Activated CD4-positive, alpha-beta T cell treated with anti-CD3 and anti-CD28 coated beads, Interleukin-10, Interleukin-2, amounts not matched to agents 100 ng/mL and 50 ng/mL, durations not matched to agents 16 hours and 8 hours (primary cell): Measurements from ENCODE around the gene CMC4.

Source experiments
- DNase-seq: peaks from one replicate; pipeline ENCODE4 v3.0.0-alpha.2; 2020

CMC4 gene

GRCh38 chrX:155052738-155053498 lies 18.0 kb downstream of the CMC4 start:
- DNase-seq: no peak

GRCh38 chrX:155048977-155049619 lies 21.8 kb downstream of the CMC4 start:
- DNase-seq: peak; percentile 59

GRCh38 chrX:155046811-155047528 lies 24.0 kb downstream of the CMC4 start:
- no peak for DNase-seq

- no peak for DNase-seq
Measured at GRCh38 chrX:155046129-155046810, 24.7 kb downstream of the CMC4 start.

GRCh38 chrX:155035688-155036087 lies 35.2 kb downstream of the CMC4 start:
- DNase-seq: no peak

GRCh38 chrX:155031657-155032056 lies 39.3 kb downstream of the CMC4 start:
- no peak for DNase-seq

- DNase-seq: no peak
Measured at GRCh38 chrX:155028877-155029291, 42.1 kb downstream of the CMC4 start.

GRCh38 chrX:155028129-155028528 lies 42.8 kb downstream of the CMC4 start:
- peak; percentile 15 for DNase-seq

- DNase-seq: peak; percentile 52
Measured at GRCh38 chrX:155027509-155028066, 43.3 kb downstream of the CMC4 start.

GRCh38 chrX:155026727-155027508 lies 44.0 kb downstream of the CMC4 start, which contains the start of gene FUNDC2:
FUNDC2 (plus strand) TSS chrX:155026844; CDS start chrX:155026939, 95 bp downstream.
- peak; percentile 94 for DNase-seq

- DNase-seq: no peak
Measured at GRCh38 chrX:155026420-155026726, 44.6 kb downstream of the CMC4 start.

- DNase-seq: no peak
Measured at GRCh38 chrX:155023907-155024833, 46.8 kb downstream of the CMC4 start.

- no peak for DNase-seq
Measured at GRCh38 chrX:155022585-155022984, 48.4 kb downstream of the CMC4 start, which contains the start of gene F8. F8 (minus strand) TSS chrX:155022723; CDS start chrX:155022552, 171 bp downstream.

GRCh38 chrX:155020591-155020990 lies 50.3 kb downstream of the CMC4 start:
- DNase-seq: no peak
